Endodermal cell (in vitro differentiated cells): ENCODE results near the gene RNF126. TPM values are rescaled to one million over a fixed set of nuclear protein-coding genes. Genes with fewer than 3 reads are reported as not detected.

Experiments
- DNase-seq: peaks from one replicate; pipeline ENCODE4 v3.0.0-alpha.2; 2017
- H3K27ac ChIP-seq: 2 replicates; pipeline ENCODE4 v1.5.1; 2013; ENCODE audit warnings: mild to moderate bottlenecking, low read depth, low read length, moderate library complexity
- H3K27me3 ChIP-seq: 2 replicates; pipeline ENCODE4 v1.6.1; 2013; ENCODE audit warnings: mild to moderate bottlenecking, low read length, moderate library complexity; ENCODE audit not compliant: insufficient read depth, control insufficient read depth, poor library complexity, severe bottlenecking
- H3K36me3 ChIP-seq: 2 replicates; pipeline ENCODE4 v1.7.0; 2013; ENCODE audit warnings: mild to moderate bottlenecking, low read length, moderate library complexity; ENCODE audit not compliant: control insufficient read depth, insufficient read depth
- H3K4me1 ChIP-seq: one replicate; pipeline ENCODE4 v1.7.0; 2013; ENCODE audit warnings: low read length; ENCODE audit not compliant: control insufficient read depth, insufficient read depth
- H3K4me3 ChIP-seq: 2 replicates; pipeline ENCODE4 v1.5.1; 2013; ENCODE audit warnings: mild to moderate bottlenecking, low read length, moderate library complexity
- H3K9ac ChIP-seq: 2 replicates; pipeline ENCODE4 v1.6.1; 2013; ENCODE audit warnings: mild to moderate bottlenecking, low read length, moderate library complexity; ENCODE audit not compliant: poor library complexity, severe bottlenecking; ENCODE audit errors: extremely low read depth
- H3K9me3 ChIP-seq: 2 replicates; pipeline ENCODE4 v1.6.1; 2013; ENCODE audit warnings: mild to moderate bottlenecking, low read length, moderate library complexity; ENCODE audit not compliant: control insufficient read depth
- H3K27ac Mint-ChIP-seq: 2 replicates; pipeline ENCODE4 v1.8.0; 2020; ENCODE audit warnings: mixed read lengths
- H3K27me3 Mint-ChIP-seq: 2 replicates; pipeline ENCODE4 v1.8.0; 2021; ENCODE audit warnings: mild to moderate bottlenecking, mixed read lengths; ENCODE audit not compliant: insufficient read depth
- H3K36me3 Mint-ChIP-seq: 2 replicates; pipeline ENCODE4 v1.8.0; 2020; ENCODE audit warnings: low read depth, mixed read lengths
- H3K4me1 Mint-ChIP-seq: 2 replicates; pipeline ENCODE4 v1.8.0; 2020; ENCODE audit warnings: mixed read lengths
- H3K4me3 Mint-ChIP-seq: 2 replicates; pipeline ENCODE4 v1.8.0; 2020; ENCODE audit warnings: mild to moderate bottlenecking, moderate library complexity, mixed read lengths
- H3K9me3 Mint-ChIP-seq: 2 replicates; pipeline ENCODE4 v1.8.0; 2020; ENCODE audit warnings: mild to moderate bottlenecking, mixed read lengths
- CTCF ChIP-seq: fragments of 200-600 bp; sonication (generic); conservative IDR thresholded peaks from 2 replicates; pipeline ENCODE4 v1.5.0; 2021; ENCODE audit warnings: antibody characterized with exemption, mild to moderate bottlenecking
- WGBS, 2 experiments: methylation state at CpG; one replicate each; pipeline versions ENCODE4 v1.1.5 to v1.1.7; 2013; ENCODE audit warnings: missing lambda C conversion rate in 2 of 2, mixed read lengths in 1 of 2; ENCODE audit not compliant: insufficient coverage in 1 of 2, insufficient read length in 1 of 2; 5-methylcytosine and 5-hydroxymethylcytosine counted together
- total RNA-seq, 2 donors: library from RNA; stranded (reverse); fragmentation: NEBNext Ultra II Directional in 1 of 2; extraction: Animal tissue kit (Norgen Biotek cat#: 25700) in 1 of 2; gene quantifications; 2 replicates in 1 of 2; 3 replicates in 1 of 2; pipeline ENCODE4 v1.2.1, GENCODE V29; 2021

The RNF126 gene
- total RNA-seq, 2 donors from 2014 or later, result 49.1 to 66.4 TPM

DNA sequence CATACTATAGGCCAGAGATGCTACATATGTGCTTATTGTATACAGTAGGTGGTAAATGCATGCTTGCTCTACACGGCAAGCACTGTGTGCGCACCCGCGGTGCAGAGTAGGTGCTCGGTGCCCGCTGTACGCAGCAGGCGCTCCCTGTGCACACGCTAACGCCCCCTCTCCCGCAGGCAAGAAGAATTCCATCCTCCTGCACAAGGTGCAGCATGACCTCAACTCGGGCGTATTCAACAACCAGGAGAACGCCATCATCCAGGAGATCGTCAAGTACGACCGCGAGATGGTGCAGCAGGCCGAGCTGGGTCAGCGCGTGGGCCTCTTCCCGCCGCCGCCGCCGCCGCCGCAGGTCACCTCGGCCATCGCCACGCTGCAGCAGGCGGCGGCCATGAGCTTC, 47.4 kb downstream of the RNF126 start:
- no peaks in the 10 kb centered on the region for H3K27me3 Mint-ChIP-seq
- H3K9me3 Mint-ChIP-seq, result no peaks in the 10 kb centered on the region
- Histone ChIP-seq H3K27ac (no peak overlapping the region), H3K4me3 (no peak overlapping the region), H3K36me3 (peaks cover 3% of the 10 kb centered on the region), H3K9ac (no peak overlapping the region), H3K9me3 (no peaks in the 10 kb centered on the region), H3K4me1 (no peaks in the 10 kb centered on the region), H3K27me3 (no peaks in the 10 kb centered on the region)
- no peaks in the 10 kb centered on the region for H3K4me1 Mint-ChIP-seq
- H3K4me3 Mint-ChIP-seq, result no peak overlapping the region
- no peak for DNase-seq
- H3K27ac Mint-ChIP-seq, result no peak overlapping the region
- TF ChIP-seq CTCF, result no peak
- WGBS, 2 experiments, result 91 to 95% methylated on average over 21 to 33 of the region's 33 CpGs
- peaks cover 43% of the 10 kb centered on the region for H3K36me3 Mint-ChIP-seq

GRCh38 chr19:613732-614567, 49.1 kb downstream of the RNF126 start:
- no peaks in the 10 kb centered on the region for H3K9me3 Mint-ChIP-seq
- Histone ChIP-seq H3K9me3 (no peaks in the 10 kb centered on the region), H3K27ac (no peak overlapping the region), H3K4me1 (no peaks in the 10 kb centered on the region), H3K27me3 (no peaks in the 10 kb centered on the region), H3K4me3 (no peak overlapping the region), H3K9ac (no peak overlapping the region), H3K36me3 (peaks cover 3% of the 10 kb centered on the region)
- no peak for TF ChIP-seq CTCF
- no peak overlapping the region for H3K4me3 Mint-ChIP-seq
- H3K27ac Mint-ChIP-seq, result no peak overlapping the region
- H3K27me3 Mint-ChIP-seq, result no peaks in the 10 kb centered on the region
- H3K36me3 Mint-ChIP-seq, result peaks cover 37% of the 10 kb centered on the region
- WGBS, 2 experiments, result 95 to 96% methylated on average over 34 to 54 of the region's 54 CpGs
- H3K4me1 Mint-ChIP-seq, result no peaks in the 10 kb centered on the region
- DNase-seq, result no peak

- H3K27me3 Mint-ChIP-seq, result no peaks in the 10 kb centered on the region
- no peaks in the 10 kb centered on the region for H3K4me1 Mint-ChIP-seq
- no peak overlapping the region for H3K27ac ChIP-seq
- no peaks in the 10 kb centered on the region for H3K9me3 Mint-ChIP-seq
- DNase-seq, result no peak
- 95 to 96% methylated on average over 25 to 33 of the region's 33 CpGs for WGBS, 2 experiments
- peaks cover 29% of the 10 kb centered on the region for H3K36me3 Mint-ChIP-seq
- no peak overlapping the region for H3K4me3 Mint-ChIP-seq
- no peaks in the 10 kb centered on the region for H3K27me3 ChIP-seq
- H3K36me3 ChIP-seq, result peaks cover 3% of the 10 kb centered on the region
- H3K27ac Mint-ChIP-seq, result no peak overlapping the region
- H3K9me3 ChIP-seq, result no peaks in the 10 kb centered on the region
- H3K4me3 ChIP-seq, result no peak overlapping the region
- TF ChIP-seq CTCF, result no peak
- H3K9ac ChIP-seq, result no peak overlapping the region
- H3K4me1 ChIP-seq, result no peaks in the 10 kb centered on the region
Measured at GRCh38 chr19:612941-613340, 50.1 kb downstream of the RNF126 start.
